ENCODE measurements around the gene CITED1.

CITED1 gene

GRCh38 chrX:72299891-72300630 is 5.7 kb downstream of the CITED1 start:
- Histone ChIP-seq H3K4me1 (no peaks in the 10 kb centered on the region; the same call in 1 of the 2 replicates), H3K36me3 (replicated peaks) (no peaks in the 10 kb centered on the region), H3K27me3 (ENCODE audit: low read depth) (peaks cover 4% of the 10 kb centered on the region; the same call in 1 of the 2 replicates), H3K9me3 (no peaks in the 10 kb centered on the region), H3K4me3 (no peak overlapping the region)
- DNase-seq (ENCODE audit: low spot score in 2 of 2) = no peak
- in situ Hi-C loops (cut with MboI; ENCODE audit: low sequenced_read_pairs) = loop anchor here (25.0 kb wide), 1 partner anchor 237 kb away; no protein-coding TSS in a partner anchor

- peak in 1 of 2 experiments; percentile 32 for DNase-seq (ENCODE audit: low spot score in 2 of 2)
- H3K27me3 ChIP-seq (ENCODE audit: low read depth) = peaks cover 4% of the 10 kb centered on the region; the same call in 1 of the 2 replicates
- in situ Hi-C loops (cut with MboI; ENCODE audit: low sequenced_read_pairs) = loop anchor here (25.0 kb wide), 1 partner anchor 239 kb away; no protein-coding TSS in a partner anchor
Observed at GRCh38 chrX:72297953-72298730, 7.6 kb downstream of the CITED1 start.

GRCh38 chrX:72296991-72297390 is 8.7 kb downstream of the CITED1 start:
- Histone ChIP-seq H3K9me3 (0 out of 2 replicates have a peak, but pooled peaks cover 3% of the 10 kb centered on the region), H3K4me3 (no peak overlapping the region), H3K27me3 (ENCODE audit: low read depth) (peaks cover 9% of the 10 kb centered on the region; the same call in 1 of the 2 replicates), H3K36me3 (replicated peaks) (no peaks in the 10 kb centered on the region), H3K4me1 (no peaks in the 10 kb centered on the region)
- no peak for DNase-seq (ENCODE audit: low spot score in 2 of 2)
- in situ Hi-C loops (cut with MboI; ENCODE audit: low sequenced_read_pairs) = loop anchor here (25.0 kb wide), 1 partner anchor 240 kb away; no protein-coding TSS in a partner anchor

More at GRCh38 chrX:72297953-72298730, 7.6 kb downstream of the CITED1 start:
- H3K36me3 ChIP-seq (replicated peaks) = no peaks in the 10 kb centered on the region
- H3K4me1 ChIP-seq = no peaks in the 10 kb centered on the region
- H3K4me3 ChIP-seq = no peak overlapping the region
- 0 out of 2 replicates have a peak, but pooled peaks cover under 1% of the 10 kb centered on the region for H3K9me3 ChIP-seq

- Histone ChIP-seq H3K27me3 (ENCODE audit: low read depth) (peaks cover 9% of the 10 kb centered on the region; the same call in 1 of the 2 replicates), H3K36me3 (replicated peaks) (no peaks in the 10 kb centered on the region), H3K9me3 (0 out of 2 replicates have a peak, but pooled peaks cover 3% of the 10 kb centered on the region), H3K4me1 (no peaks in the 10 kb centered on the region), H3K4me3 (no peak overlapping the region)
- in situ Hi-C loops (cut with MboI; ENCODE audit: low sequenced_read_pairs) = loop anchor here (25.0 kb wide), 1 partner anchor 242 kb away; no protein-coding TSS in a partner anchor
- DNase-seq (ENCODE audit: low spot score in 2 of 2) = no peak
Observed at GRCh38 chrX:72295745-72296144, 10.0 kb downstream of the CITED1 start.

GRCh38 chrX:72294497-72294896 is 11.2 kb downstream of the CITED1 start:
- Histone ChIP-seq H3K4me1 (no peaks in the 10 kb centered on the region), H3K36me3 (replicated peaks) (no peaks in the 10 kb centered on the region), H3K9me3 (0 out of 2 replicates have a peak, but pooled peaks cover 3% of the 10 kb centered on the region), H3K27me3 (ENCODE audit: low read depth) (peaks cover 9% of the 10 kb centered on the region; the same call in 1 of the 2 replicates), H3K4me3 (no peak overlapping the region)
- no peak for DNase-seq (ENCODE audit: low spot score in 2 of 2)
- in situ Hi-C loops (cut with MboI; ENCODE audit: low sequenced_read_pairs) = loop anchor here (25.0 kb wide), 1 partner anchor 243 kb away; no protein-coding TSS in a partner anchor

DNA sequence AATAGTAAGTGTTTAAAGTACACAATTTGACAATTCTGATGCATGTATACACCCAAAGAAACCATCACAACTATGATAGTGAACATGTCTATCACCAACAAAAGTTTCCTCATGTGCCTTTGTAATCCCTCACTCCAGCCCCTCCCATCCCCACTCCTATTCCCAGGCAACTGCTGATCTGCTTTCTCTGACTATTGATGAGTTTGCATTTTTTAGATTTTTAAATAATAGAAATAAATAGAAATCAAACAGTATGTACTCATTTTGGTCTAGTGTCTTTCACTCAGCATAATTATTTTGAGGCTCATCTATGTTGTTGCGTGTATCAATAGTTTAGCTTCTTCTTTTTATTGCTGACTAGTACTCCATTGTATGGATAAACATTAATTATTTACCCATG is 23.4 kb downstream of the CITED1 start:
- no peaks in the 10 kb centered on the region for H3K9me3 ChIP-seq
- no peak for DNase-seq (ENCODE audit: low spot score in 2 of 2)
- H3K27me3 ChIP-seq (ENCODE audit: low read depth) = no peaks in the 10 kb centered on the region
- H3K4me3 ChIP-seq = no peak overlapping the region
- in situ Hi-C loops (cut with MboI; ENCODE audit: low sequenced_read_pairs) = loop anchor here (25.0 kb wide), 1 partner anchor 255 kb away; no protein-coding TSS in a partner anchor
- H3K36me3 ChIP-seq (replicated peaks) = no peaks in the 10 kb centered on the region
- H3K4me1 ChIP-seq = no peaks in the 10 kb centered on the region

- no peaks in the 10 kb centered on the region for H3K4me1 ChIP-seq
- no peak overlapping the region for H3K4me3 ChIP-seq
- H3K27me3 ChIP-seq (ENCODE audit: low read depth) = no peaks in the 10 kb centered on the region
- DNase-seq (ENCODE audit: low spot score in 2 of 2) = no peak
- H3K36me3 ChIP-seq (replicated peaks) = peaks cover 16% of the 10 kb centered on the region
- in situ Hi-C loops (cut with MboI; ENCODE audit: low sequenced_read_pairs) = loop anchor here (25.0 kb wide), 1 partner anchor 257 kb away; no protein-coding TSS in a partner anchor
- H3K9me3 ChIP-seq = no peaks in the 10 kb centered on the region
Observed at GRCh38 chrX:72280321-72280845, 25.3 kb downstream of the CITED1 start.

DNA sequence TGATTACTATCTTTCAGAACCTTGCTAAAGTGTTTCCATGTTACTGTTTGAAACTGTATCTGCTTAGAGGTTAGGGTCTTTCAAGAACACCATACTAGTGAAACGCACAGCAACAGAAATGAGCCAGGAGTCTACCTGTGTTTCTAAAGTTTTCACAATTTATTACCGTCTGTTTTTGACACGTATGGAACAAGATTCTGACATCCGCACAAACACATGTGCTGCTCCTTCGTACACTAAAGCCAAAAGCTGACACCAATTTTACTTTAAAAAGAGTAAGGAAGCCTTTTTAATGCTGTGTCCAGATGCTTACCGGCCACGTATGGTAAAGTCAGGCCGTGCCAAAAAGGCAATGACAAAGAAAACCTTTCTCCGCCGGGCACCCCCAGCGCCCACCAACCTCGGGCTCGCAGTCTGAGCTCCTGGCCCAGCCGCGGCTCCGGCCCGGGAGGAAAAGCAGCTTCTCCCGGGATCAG is 29.2 kb downstream of the CITED1 start:
- in situ Hi-C loops (cut with MboI; ENCODE audit: low sequenced_read_pairs) = loop anchor here (25.0 kb wide), 1 partner anchor 261 kb away; no protein-coding TSS in a partner anchor
- DNase-seq (ENCODE audit: low spot score in 2 of 2) = no peak
- Histone ChIP-seq H3K36me3 (replicated peaks) (peaks cover 54% of the 10 kb centered on the region), H3K4me1 (peaks cover 13% of the 10 kb centered on the region), H3K27me3 (ENCODE audit: low read depth) (no peaks in the 10 kb centered on the region), H3K4me3 (peak overlapping the region; percentile 99), H3K9me3 (no peaks in the 10 kb centered on the region)

DNA sequence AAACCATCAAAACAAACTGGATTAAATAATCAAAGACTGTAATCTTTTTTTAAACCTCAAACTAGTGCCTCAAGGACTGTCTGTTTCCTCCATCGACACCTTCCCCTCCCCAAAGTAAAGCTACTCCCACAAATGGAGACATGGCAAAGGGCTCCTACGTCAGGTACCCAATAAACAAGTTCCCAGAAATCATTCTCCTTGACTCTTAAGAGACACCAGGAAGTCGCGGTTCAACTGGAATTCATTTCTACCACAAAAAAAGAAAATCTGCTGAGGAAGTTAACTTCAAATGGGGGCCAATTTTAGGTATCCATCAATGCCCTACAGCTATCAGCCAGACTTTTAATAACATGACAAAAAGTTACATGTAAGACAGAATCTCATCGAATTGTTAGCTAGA is 31.2 kb downstream of the CITED1 start:
- H3K4me3 ChIP-seq = peak overlapping the region; percentile 99
- no peaks in the 10 kb centered on the region for H3K27me3 ChIP-seq (ENCODE audit: low read depth)
- no peak for DNase-seq (ENCODE audit: low spot score in 2 of 2)
- H3K9me3 ChIP-seq = no peaks in the 10 kb centered on the region
- in situ Hi-C loops (cut with MboI; ENCODE audit: low sequenced_read_pairs) = no loop called here
- H3K4me1 ChIP-seq = peaks cover 13% of the 10 kb centered on the region
- peaks cover 74% of the 10 kb centered on the region for H3K36me3 ChIP-seq (replicated peaks)

GRCh38 chrX:72273718-72274117 is 32.0 kb downstream of the CITED1 start:
- H3K4me1 ChIP-seq = peaks cover 13% of the 10 kb centered on the region
- no peaks in the 10 kb centered on the region for H3K9me3 ChIP-seq
- H3K27me3 ChIP-seq (ENCODE audit: low read depth) = no peaks in the 10 kb centered on the region
- in situ Hi-C loops (cut with MboI; ENCODE audit: low sequenced_read_pairs) = no loop called here
- peaks cover 82% of the 10 kb centered on the region for H3K36me3 ChIP-seq (replicated peaks)
- DNase-seq (ENCODE audit: low spot score in 2 of 2) = no peak
- no peak overlapping the region for H3K4me3 ChIP-seq

GRCh38 chrX:72272868-72273267 is 32.8 kb downstream of the CITED1 start:
- H3K27me3 ChIP-seq (ENCODE audit: low read depth) = no peaks in the 10 kb centered on the region
- in situ Hi-C loops (cut with MboI; ENCODE audit: low sequenced_read_pairs) = no loop called here
- DNase-seq (ENCODE audit: low spot score in 2 of 2) = no peak
- no peaks in the 10 kb centered on the region for H3K9me3 ChIP-seq
- peaks cover 91% of the 10 kb centered on the region for H3K36me3 ChIP-seq (replicated peaks)
- no peak overlapping the region for H3K4me3 ChIP-seq
- peaks cover 13% of the 10 kb centered on the region for H3K4me1 ChIP-seq

- Histone ChIP-seq H3K9me3 (no peaks in the 10 kb centered on the region), H3K36me3 (replicated peaks) (peaks cover 98% of the 10 kb centered on the region), H3K4me3 (no peak overlapping the region), H3K27me3 (ENCODE audit: low read depth) (no peaks in the 10 kb centered on the region), H3K4me1 (peaks cover 13% of the 10 kb centered on the region)
- in situ Hi-C loops (cut with MboI; ENCODE audit: low sequenced_read_pairs) = no loop called here
- DNase-seq (ENCODE audit: low spot score in 2 of 2) = no peak
Observed at GRCh38 chrX:72271812-72272211, 33.9 kb downstream of the CITED1 start.

GRCh38 chrX:72271091-72271788 is 34.5 kb downstream of the CITED1 start:
- no peak for DNase-seq (ENCODE audit: low spot score in 2 of 2)
- Histone ChIP-seq H3K27me3 (ENCODE audit: low read depth) (no peaks in the 10 kb centered on the region), H3K36me3 (replicated peaks) (peaks cover 98% of the 10 kb centered on the region), H3K4me1 (peaks cover 13% of the 10 kb centered on the region), H3K4me3 (no peak overlapping the region), H3K9me3 (no peaks in the 10 kb centered on the region)
- in situ Hi-C loops (cut with MboI; ENCODE audit: low sequenced_read_pairs) = no loop called here

All from HAP-1 (cell line).